Measurements from ENCODE around the gene EP400.

DNA sequence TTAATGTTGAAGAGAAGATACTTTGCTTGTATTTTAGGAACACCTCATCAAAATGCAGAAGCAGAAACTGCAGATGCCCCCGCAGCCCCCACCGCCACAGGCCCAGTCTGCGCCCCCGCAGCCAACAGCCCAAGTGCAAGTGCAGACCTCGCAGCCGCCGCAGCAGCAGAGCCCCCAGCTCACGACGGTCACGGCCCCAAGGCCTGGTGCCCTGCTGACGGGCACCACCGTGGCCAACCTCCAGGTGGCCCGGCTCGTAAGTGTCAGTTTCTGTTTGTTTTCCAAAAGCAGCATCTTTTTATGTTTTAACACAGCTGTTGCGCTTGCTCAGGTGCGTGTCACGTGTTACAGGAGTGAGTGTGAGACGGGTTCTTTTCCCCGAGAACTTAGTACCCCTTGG is 114.9 kb downstream of the EP400 start:
- TF ChIP-seq, protein P1, sequence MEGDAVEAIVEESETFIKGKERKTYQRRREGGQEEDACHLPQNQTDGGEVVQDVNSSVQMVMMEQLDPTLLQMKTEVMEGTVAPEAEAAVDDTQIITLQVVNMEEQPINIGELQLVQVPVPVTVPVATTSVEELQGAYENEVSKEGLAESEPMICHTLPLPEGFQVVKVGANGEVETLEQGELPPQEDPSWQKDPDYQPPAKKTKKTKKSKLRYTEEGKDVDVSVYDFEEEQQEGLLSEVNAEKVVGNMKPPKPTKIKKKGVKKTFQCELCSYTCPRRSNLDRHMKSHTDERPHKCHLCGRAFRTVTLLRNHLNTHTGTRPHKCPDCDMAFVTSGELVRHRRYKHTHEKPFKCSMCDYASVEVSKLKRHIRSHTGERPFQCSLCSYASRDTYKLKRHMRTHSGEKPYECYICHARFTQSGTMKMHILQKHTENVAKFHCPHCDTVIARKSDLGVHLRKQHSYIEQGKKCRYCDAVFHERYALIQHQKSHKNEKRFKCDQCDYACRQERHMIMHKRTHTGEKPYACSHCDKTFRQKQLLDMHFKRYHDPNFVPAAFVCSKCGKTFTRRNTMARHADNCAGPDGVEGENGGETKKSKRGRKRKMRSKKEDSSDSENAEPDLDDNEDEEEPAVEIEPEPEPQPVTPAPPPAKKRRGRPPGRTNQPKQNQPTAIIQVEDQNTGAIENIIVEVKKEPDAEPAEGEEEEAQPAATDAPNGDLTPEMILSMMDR (IDR thresholded peaks at IDR 0.05; ENCODE audit: poor library complexity), result no peak
- no peak for TF ChIP-seq EZH2 (IDR thresholded peaks at IDR 0.05; ENCODE audit: borderline replicate concordance)
